ENCODE results near the gene TMEM179.

Gene TMEM179

DNA sequence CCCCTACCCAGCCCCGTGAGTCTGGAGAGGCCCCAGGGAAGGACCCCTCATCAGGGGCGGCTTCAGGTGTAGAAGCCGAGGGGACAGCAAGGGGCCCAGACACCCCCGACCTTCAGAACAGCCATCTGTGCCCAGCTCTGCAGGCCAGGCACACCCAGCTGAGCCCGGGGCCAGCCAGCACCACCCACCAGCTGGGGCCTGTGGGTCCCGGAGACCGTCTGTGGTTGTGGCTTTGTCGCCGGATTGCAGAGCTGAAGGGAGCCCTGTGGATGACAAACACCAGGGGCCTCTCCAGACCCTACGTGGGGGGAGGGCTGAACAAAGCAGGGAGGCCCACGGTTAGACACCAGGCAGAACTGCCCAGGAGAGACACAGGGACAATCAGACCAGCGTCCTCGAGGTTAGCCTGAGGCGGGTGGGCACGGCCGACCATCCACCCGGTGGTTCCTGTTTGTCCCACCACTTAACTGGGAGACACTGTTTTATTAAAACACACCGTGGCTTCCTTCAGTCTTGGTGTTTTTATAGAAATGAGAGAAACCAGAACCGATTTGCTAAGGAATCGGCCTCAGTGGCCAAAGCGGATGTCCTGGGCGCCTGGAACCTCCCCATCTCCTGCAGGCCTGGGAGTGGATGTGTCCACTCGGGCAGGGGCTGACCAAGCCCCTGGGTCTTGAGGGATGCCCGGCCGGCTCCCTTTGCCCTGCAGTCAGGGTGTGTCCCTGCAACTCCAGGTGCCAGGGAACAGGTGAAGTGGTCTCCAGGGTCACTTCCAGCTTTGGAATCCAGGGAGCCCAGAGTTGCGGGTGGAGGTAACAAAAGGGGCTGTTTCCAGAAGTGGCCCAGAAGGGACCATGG is 15.0 kb downstream of the TMEM179 start:
- no peaks in the 10 kb centered on the region for H3K9me3 ChIP-seq (ENCODE audit: control insufficient read depth in 1 of 2, low read length in 2 of 2)
- H3K36me3 ChIP-seq (ENCODE audit: control insufficient read depth in 1 of 2, insufficient read depth in 2 of 2, low read length in 2 of 2): no peaks in the 10 kb centered on the region
- H3K27ac ChIP-seq (ENCODE audit: low read length): no peak overlapping the region
- no peaks in the 10 kb centered on the region for H3K4me1 ChIP-seq (ENCODE audit: control insufficient read depth in 1 of 2, insufficient read depth in 2 of 2, low read length in 2 of 2)
- no peak overlapping the region for H3K4me3 ChIP-seq (ENCODE audit: low read depth in 1 of 2, low read length in 2 of 2)
- H3K27me3 ChIP-seq (ENCODE audit: low read depth, low read length): no peaks in the 10 kb centered on the region

- Histone ChIP-seq H3K27ac (ENCODE audit: low read length) (no peak overlapping the region), H3K36me3 (ENCODE audit: control insufficient read depth in 1 of 2, insufficient read depth in 2 of 2, low read length in 2 of 2) (no peaks in the 10 kb centered on the region), H3K4me1 (ENCODE audit: control insufficient read depth in 1 of 2, insufficient read depth in 2 of 2, low read length in 2 of 2) (no peaks in the 10 kb centered on the region), H3K4me3 (ENCODE audit: low read depth in 1 of 2, low read length in 2 of 2) (no peak overlapping the region), H3K9me3 (ENCODE audit: control insufficient read depth in 1 of 2, low read length in 2 of 2) (no peaks in the 10 kb centered on the region), H3K27me3 (ENCODE audit: low read depth, low read length) (no peaks in the 10 kb centered on the region)
These were observed 16.3 kb downstream of the TMEM179 start for GRCh38 chr14:104588066-104588857.

- H3K4me3 ChIP-seq (ENCODE audit: low read depth in 1 of 2, low read length in 2 of 2): no peak overlapping the region
- no peaks in the 10 kb centered on the region for H3K27me3 ChIP-seq (ENCODE audit: low read depth, low read length)
- H3K27ac ChIP-seq (ENCODE audit: low read length): no peak overlapping the region
- H3K4me1 ChIP-seq (ENCODE audit: control insufficient read depth in 1 of 2, insufficient read depth in 2 of 2, low read length in 2 of 2): peaks cover 0 to under 1% of the 10 kb centered on the region in 2 donors
- H3K9me3 ChIP-seq (ENCODE audit: control insufficient read depth in 1 of 2, low read length in 2 of 2): no peaks in the 10 kb centered on the region
- no peaks in the 10 kb centered on the region for H3K36me3 ChIP-seq (ENCODE audit: control insufficient read depth in 1 of 2, insufficient read depth in 2 of 2, low read length in 2 of 2)
These were observed 16.9 kb downstream of the TMEM179 start for GRCh38 chr14:104587641-104588040.

GRCh38 chr14:104586832-104587620 is 17.5 kb downstream of the TMEM179 start:
- Histone ChIP-seq H3K4me1 (ENCODE audit: control insufficient read depth in 1 of 2, insufficient read depth in 2 of 2, low read length in 2 of 2) (peaks cover 0 to 6% of the 10 kb centered on the region in 2 donors), H3K4me3 (ENCODE audit: low read depth in 1 of 2, low read length in 2 of 2) (no peak overlapping the region), H3K27me3 (ENCODE audit: low read depth, low read length) (no peaks in the 10 kb centered on the region), H3K9me3 (ENCODE audit: control insufficient read depth in 1 of 2, low read length in 2 of 2) (no peaks in the 10 kb centered on the region), H3K27ac (ENCODE audit: low read length) (no peak overlapping the region), H3K36me3 (ENCODE audit: control insufficient read depth in 1 of 2, insufficient read depth in 2 of 2, low read length in 2 of 2) (no peaks in the 10 kb centered on the region)

- H3K4me3 ChIP-seq (ENCODE audit: low read depth in 1 of 2, low read length in 2 of 2): no peak overlapping the region
- no peak overlapping the region for H3K27ac ChIP-seq (ENCODE audit: low read length)
- H3K36me3 ChIP-seq (ENCODE audit: control insufficient read depth in 1 of 2, insufficient read depth in 2 of 2, low read length in 2 of 2): no peaks in the 10 kb centered on the region
- H3K4me1 ChIP-seq (ENCODE audit: control insufficient read depth in 1 of 2, insufficient read depth in 2 of 2, low read length in 2 of 2): peaks cover 0 to 6% of the 10 kb centered on the region in 2 donors
- no peaks in the 10 kb centered on the region for H3K9me3 ChIP-seq (ENCODE audit: control insufficient read depth in 1 of 2, low read length in 2 of 2)
- H3K27me3 ChIP-seq (ENCODE audit: low read depth, low read length): no peaks in the 10 kb centered on the region
These were observed 18.4 kb downstream of the TMEM179 start for GRCh38 chr14:104585966-104586697.

DNA sequence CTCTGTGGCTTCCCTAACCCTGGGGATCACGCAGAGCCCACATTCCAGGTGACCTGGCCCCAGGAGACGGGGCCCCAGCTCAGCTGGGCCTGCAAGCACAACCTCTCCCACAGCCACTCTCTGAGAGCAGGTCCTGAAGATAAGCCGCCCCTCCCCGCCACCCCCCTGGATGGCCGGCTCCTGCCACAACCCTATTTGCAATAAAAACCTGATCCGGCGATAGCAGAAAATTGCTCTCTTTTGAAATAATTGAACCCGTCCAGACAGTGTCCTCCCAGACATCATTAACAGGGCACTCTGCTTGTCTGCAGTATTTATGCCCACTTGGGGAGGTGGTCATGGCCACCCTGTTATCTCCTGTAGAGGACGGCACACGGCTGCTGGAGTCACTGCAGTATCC is 20.0 kb downstream of the TMEM179 start:
- Histone ChIP-seq H3K27ac (ENCODE audit: low read length) (no peak overlapping the region), H3K4me1 (ENCODE audit: control insufficient read depth in 1 of 2, insufficient read depth in 2 of 2, low read length in 2 of 2) (peaks cover 0 to 6% of the 10 kb centered on the region in 2 donors), H3K4me3 (ENCODE audit: low read depth in 1 of 2, low read length in 2 of 2) (no peak overlapping the region), H3K9me3 (ENCODE audit: control insufficient read depth in 1 of 2, low read length in 2 of 2) (no peaks in the 10 kb centered on the region), H3K36me3 (ENCODE audit: control insufficient read depth in 1 of 2, insufficient read depth in 2 of 2, low read length in 2 of 2) (no peaks in the 10 kb centered on the region), H3K27me3 (ENCODE audit: low read depth, low read length) (no peaks in the 10 kb centered on the region)

- H3K4me1 ChIP-seq (ENCODE audit: control insufficient read depth in 1 of 2, insufficient read depth in 2 of 2, low read length in 2 of 2): peaks cover 0 to 6% of the 10 kb centered on the region in 2 donors
- H3K27ac ChIP-seq (ENCODE audit: low read length): no peak overlapping the region
- no peaks in the 10 kb centered on the region for H3K27me3 ChIP-seq (ENCODE audit: low read depth, low read length)
- no peaks in the 10 kb centered on the region for H3K9me3 ChIP-seq (ENCODE audit: control insufficient read depth in 1 of 2, low read length in 2 of 2)
- no peaks in the 10 kb centered on the region for H3K36me3 ChIP-seq (ENCODE audit: control insufficient read depth in 1 of 2, insufficient read depth in 2 of 2, low read length in 2 of 2)
- H3K4me3 ChIP-seq (ENCODE audit: low read depth in 1 of 2, low read length in 2 of 2): no peak overlapping the region
These were observed 20.9 kb downstream of the TMEM179 start for GRCh38 chr14:104583424-104584306.

GRCh38 chr14:104582662-104583061 is 21.9 kb downstream of the TMEM179 start:
- Histone ChIP-seq H3K27me3 (ENCODE audit: low read depth, low read length) (no peaks in the 10 kb centered on the region), H3K27ac (ENCODE audit: low read length) (no peak overlapping the region), H3K4me1 (ENCODE audit: control insufficient read depth in 1 of 2, insufficient read depth in 2 of 2, low read length in 2 of 2) (peaks cover 0 to 6% of the 10 kb centered on the region in 2 donors), H3K36me3 (ENCODE audit: control insufficient read depth in 1 of 2, insufficient read depth in 2 of 2, low read length in 2 of 2) (no peaks in the 10 kb centered on the region), H3K9me3 (ENCODE audit: control insufficient read depth in 1 of 2, low read length in 2 of 2) (no peaks in the 10 kb centered on the region), H3K4me3 (ENCODE audit: low read depth in 1 of 2, low read length in 2 of 2) (no peak overlapping the region)

DNA sequence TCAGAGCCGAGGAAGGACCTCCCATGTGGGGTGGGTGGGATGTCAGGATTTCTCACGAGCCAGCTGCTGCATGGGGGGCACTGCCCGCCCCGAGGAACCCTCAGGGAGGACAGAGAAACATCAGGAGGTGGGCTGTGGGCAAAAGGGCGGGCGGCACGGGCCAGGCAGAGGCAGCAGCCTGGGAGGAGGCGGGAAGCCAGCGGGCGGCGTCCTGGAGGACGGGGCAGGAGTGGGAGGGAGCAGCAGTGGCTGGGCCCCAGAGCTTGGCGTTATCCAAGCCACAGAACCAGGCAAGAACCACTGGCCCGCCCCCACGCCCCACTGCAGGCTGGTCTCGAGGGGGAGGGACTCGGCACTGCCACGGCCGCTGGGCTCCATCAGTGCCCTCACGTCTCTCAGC is 22.6 kb downstream of the TMEM179 start:
- H3K27me3 ChIP-seq (ENCODE audit: low read depth, low read length): no peaks in the 10 kb centered on the region
- peaks cover 0 to 6% of the 10 kb centered on the region in 2 donors for H3K4me1 ChIP-seq (ENCODE audit: control insufficient read depth in 1 of 2, insufficient read depth in 2 of 2, low read length in 2 of 2)
- H3K4me3 ChIP-seq (ENCODE audit: low read depth in 1 of 2, low read length in 2 of 2): no peak overlapping the region
- no peak overlapping the region for H3K27ac ChIP-seq (ENCODE audit: low read length)
- H3K9me3 ChIP-seq (ENCODE audit: control insufficient read depth in 1 of 2, low read length in 2 of 2): no peaks in the 10 kb centered on the region
- H3K36me3 ChIP-seq (ENCODE audit: control insufficient read depth in 1 of 2, insufficient read depth in 2 of 2, low read length in 2 of 2): no peaks in the 10 kb centered on the region

- Histone ChIP-seq H3K27me3 (ENCODE audit: low read depth, low read length) (no peaks in the 10 kb centered on the region), H3K9me3 (ENCODE audit: control insufficient read depth in 1 of 2, low read length in 2 of 2) (no peaks in the 10 kb centered on the region), H3K4me1 (ENCODE audit: control insufficient read depth in 1 of 2, insufficient read depth in 2 of 2, low read length in 2 of 2) (peaks cover 0 to 6% of the 10 kb centered on the region in 2 donors), H3K36me3 (ENCODE audit: control insufficient read depth in 1 of 2, insufficient read depth in 2 of 2, low read length in 2 of 2) (no peaks in the 10 kb centered on the region), H3K4me3 (ENCODE audit: low read depth in 1 of 2, low read length in 2 of 2) (no peak overlapping the region), H3K27ac (ENCODE audit: low read length) (no peak overlapping the region)
These were observed 23.1 kb downstream of the TMEM179 start for GRCh38 chr14:104581521-104581920.

All from muscle layer of duodenum (tissue), 2 donors.